B cell (primary cell): ENCODE data around the gene POLR1E. TPM values are rescaled to one million over a fixed set of nuclear protein-coding genes. Genes with fewer than 3 reads are reported as not detected.
A peak's percentile ranks its signal among the peaks of the same experiment; 100 is the strongest.

ENCODE experiments used
- ATAC-seq: fragments of 200-7000 bp; cut with Tn5 transposase; one replicate; pipeline ENCODE4 v1.10.0; 2021; ENCODE audit warnings: low read depth, mild to moderate bottlenecking, moderate number of reproducible peaks, moderate library complexity
- CTCF ChIA-PET: fragments of 350-600 bp; sonication (Branson Sonifier 250); formaldehyde crosslinking; loops from one replicate; lab custom pipeline; 2021; ENCODE audit warnings: antibody characterized with exemption, inconsistent platforms; lab: Charles Lee
- POLR2A ChIA-PET: fragments of 350-600 bp; sonication (Branson Sonifier 250); formaldehyde crosslinking; loops from one replicate; lab custom pipeline; 2021; ENCODE audit warnings: antibody characterized with exemption; lab: Charles Lee
- DNase-seq: peaks from one replicate; pipeline ENCODE4 v3.0.0; 2013
- H2AFZ ChIP-seq: 2 replicates; pipeline ENCODE4 v1.6.1; 2012; ENCODE audit warnings: mild to moderate bottlenecking, low read depth, low read length; ENCODE audit not compliant: insufficient read depth, poor library complexity, severe bottlenecking
- H3K27ac ChIP-seq, 2 donors: 1 replicate in 1 of 2; 2 replicates in 1 of 2; pipeline ENCODE4 v1.5.1; 2012 to 2013; ENCODE audit warnings: low read length in 2 of 2, mild to moderate bottlenecking in 2 of 2, moderate library complexity in 1 of 2
- H3K27me3 ChIP-seq, 4 experiments: fragments of 200-600 bp in 1 of 4; sonication (generic) in 1 of 4; replicated peaks in 1 of 4; 1 replicate in 2 of 4; 2 replicates in 2 of 4; pipeline versions ENCODE4 v1.6.1 to v1.7.0; 2013 to 2016; ENCODE audit warnings: low read length in 3 of 4, mild to moderate bottlenecking in 2 of 4, mixed read lengths in 1 of 4, moderate library complexity in 1 of 4; ENCODE audit not compliant: insufficient read depth in 4 of 4, control insufficient read depth in 3 of 4; ENCODE audit errors: control extremely low read depth in 1 of 4
- H3K36me3 ChIP-seq, 2 experiments: replicated peaks in 1 of 2; 1 replicate in 1 of 2; 2 replicates in 1 of 2; pipeline versions ENCODE4 v1.6.1 to v1.7.1; 2013; ENCODE audit warnings: low read length in 1 of 2; ENCODE audit not compliant: insufficient read depth in 2 of 2, control insufficient read depth in 1 of 2; ENCODE audit errors: control extremely low read depth in 1 of 2, extremely low read depth in 1 of 2
- H3K4me1 ChIP-seq, 2 donors: fragments of 200-600 bp in 1 of 2; sonication (generic) in 1 of 2; 1 replicate in 1 of 2; 2 replicates in 1 of 2; pipeline versions ENCODE4 v1.5.1 to v1.6.1; 2013 to 2017; ENCODE audit warnings: low read length in 2 of 2; ENCODE audit not compliant: control insufficient read depth in 2 of 2, insufficient read depth in 2 of 2
- H3K4me2 ChIP-seq: replicated peaks from 2 replicates; pipeline ENCODE3; 2012; ENCODE audit warnings: mild to moderate bottlenecking, low read depth, low read length; ENCODE audit not compliant: poor library complexity, severe bottlenecking
- H3K4me3 ChIP-seq, 5 experiments: fragments of 200-600 bp in 1 of 5; sonication (generic) in 1 of 5; 1 replicate in 3 of 5; 2 replicates in 2 of 5; pipeline versions ENCODE4 v1.5.1 to v1.7.0; 2011 to 2016; ENCODE audit warnings: low read length in 4 of 5, mild to moderate bottlenecking in 4 of 5, low read depth in 2 of 5, control low read depth in 1 of 5, moderate library complexity in 1 of 5; ENCODE audit not compliant: insufficient read depth in 1 of 5; ENCODE audit errors: control extremely low read depth in 1 of 5, extremely low read depth in 1 of 5
- H3K79me2 ChIP-seq: fragments of 200-600 bp; sonication (generic); one replicate; pipeline ENCODE4 v1.6.0; 2016; ENCODE audit warnings: low read length; ENCODE audit not compliant: control insufficient read depth, insufficient read depth
- H3K9ac ChIP-seq: fragments of 200-600 bp; sonication (generic); 2 replicates; pipeline ENCODE4 v1.6.1; 2017; ENCODE audit warnings: mild to moderate bottlenecking, low read length, moderate library complexity
- H3K9me3 ChIP-seq, 3 donors: one replicate each; pipeline versions ENCODE4 v1.6.1 to v1.7.1; 2013; ENCODE audit warnings: low read length in 2 of 3; ENCODE audit not compliant: control insufficient read depth in 2 of 3, insufficient read depth in 1 of 3; ENCODE audit errors: control extremely low read depth in 1 of 3
- H4K20me1 ChIP-seq: 2 replicates; pipeline ENCODE4 v1.6.0; 2012; ENCODE audit warnings: mild to moderate bottlenecking, low read length; ENCODE audit not compliant: insufficient read depth, control insufficient read depth, poor library complexity, severe bottlenecking
- H3K27ac Mint-ChIP-seq: one replicate; pipeline ENCODE4 v1.8.0; 2021; ENCODE audit warnings: mixed read lengths
- H3K27me3 Mint-ChIP-seq: one replicate; pipeline ENCODE4 v1.8.0; 2021; ENCODE audit warnings: mixed read lengths
- H3K4me1 Mint-ChIP-seq: one replicate; pipeline ENCODE4 v1.8.0; 2021; ENCODE audit warnings: mixed read lengths
- H3K4me3 Mint-ChIP-seq: one replicate; pipeline ENCODE4 v1.8.0; 2021; ENCODE audit warnings: mixed read lengths
- H3K9me3 Mint-ChIP-seq: one replicate; pipeline ENCODE4 v1.8.0; 2022; ENCODE audit warnings: mixed read lengths; ENCODE audit not compliant: insufficient read depth
- CTCF ChIP-seq: fragments of 200-600 bp; IDR thresholded peaks from one replicate; pipeline ENCODE4 v1.8.0; 2022; ENCODE audit warnings: antibody characterized with exemption, mild to moderate bottlenecking
- EZH2 ChIP-seq: IDR thresholded peaks from 2 replicates; pipeline ENCODE4 v1.6.1; 2012; ENCODE audit warnings: borderline replicate concordance, low read depth, mild to moderate bottlenecking, moderate library complexity, low read length; ENCODE audit not compliant: insufficient read depth, poor library complexity, severe bottlenecking
- WGBS: methylation state at CpG from one replicate; pipeline ENCODE4 v1.1.5; 2013; ENCODE audit warnings: missing lambda C conversion rate; ENCODE audit not compliant: insufficient coverage; 5-methylcytosine and 5-hydroxymethylcytosine counted together
- intact Hi-C: fragments of 100-400 bp; cut with micrococcal nuclease; formaldehyde crosslinking; loops from one replicate; pipeline ENCODE4 v1.10.0; 2022
- polyA plus RNA-seq: library from polyadenylated mRNA; depleted of rRNA; stranded (reverse); fragments of >200 nt; gene quantifications from 2 replicates; pipeline ENCODE4 v1.2.3, GENCODE V29; 2012
- total RNA-seq, 2 donors: library from RNA; stranded (reverse); fragments of 120-200 nt in 1 of 2; gene quantifications; 1 replicate in 1 of 2; 2 replicates in 1 of 2; pipeline versions ENCODE4 v1.2.3 to v1.2.4, GENCODE V29; 2013 to 2022

POLR1E gene
- total and polyA plus RNA-seq, 2 donors (not counting 1 experiment from before 2014, with no cell fraction given), result 11.6 to 31.0 TPM

GRCh38 chr9:37503736-37504135, 18.0 kb downstream of the POLR1E start:
- no peaks in the 10 kb centered on the region for H3K27me3 ChIP-seq
- intact Hi-C loops, result no loop called here
- ATAC-seq, result no peak
- TF ChIP-seq CTCF, result no peak
- TF ChIP-seq EZH2, result no peak
- H3K4me1 Mint-ChIP-seq, result peaks cover 3% of the 10 kb centered on the region
- no peak for DNase-seq
- H3K9me3 Mint-ChIP-seq, result no peaks in the 10 kb centered on the region
- H3K27ac Mint-ChIP-seq, result no peak overlapping the region
- H3K4me2 ChIP-seq, result no peak overlapping the region
- H3K79me2 ChIP-seq, result no peaks in the 10 kb centered on the region
- no peak overlapping the region for H3K9ac ChIP-seq
- no peak overlapping the region for H2AFZ ChIP-seq
- no peak overlapping the region for H3K4me3 ChIP-seq
- no peaks in the 10 kb centered on the region for H3K4me1 ChIP-seq
- no peak overlapping the region for H3K27ac ChIP-seq
- H3K27me3 Mint-ChIP-seq, result no peaks in the 10 kb centered on the region
- H4K20me1 ChIP-seq, result no peaks in the 10 kb centered on the region
- H3K36me3 ChIP-seq, result peaks cover 0 to 64% of the 10 kb centered on the region in 2 experiments
- no peak overlapping the region for H3K4me3 Mint-ChIP-seq
- H3K9me3 ChIP-seq, result no peaks in the 10 kb centered on the region
- CTCF ChIA-PET, result no interaction called here
- POLR2A ChIA-PET, result no interaction called here
- 98% methylated on average over 3 of the region's 3 CpGs for WGBS

GRCh38 chr9:37504605-37505004, 18.9 kb downstream of the POLR1E start:
- Mint-ChIP-seq H3K9me3 (no peaks in the 10 kb centered on the region), H3K4me3 (no peak overlapping the region), H3K27me3 (no peaks in the 10 kb centered on the region), H3K4me1 (peaks cover 5% of the 10 kb centered on the region), H3K27ac (peak overlapping the region; percentile 34)
- ChIA-PET POLR2A (no interaction called here), CTCF (interaction anchor here (1.1 kb wide), 1 partner anchor 9 kb away, joined by 3 read pairs; no protein-coding TSS in a partner anchor)
- Histone ChIP-seq H2AFZ (no peak overlapping the region), H3K36me3 (peaks cover 0 to 59% of the 10 kb centered on the region in 2 experiments), H3K4me1 (no peaks in the 10 kb centered on the region), H3K9ac (no peak overlapping the region), H3K27ac (no peak overlapping the region), H3K27me3 (no peaks in the 10 kb centered on the region), H3K4me2 (no peak overlapping the region), H3K79me2 (no peaks in the 10 kb centered on the region), H4K20me1 (no peaks in the 10 kb centered on the region), H3K4me3 (no peak overlapping the region), H3K9me3 (no peaks in the 10 kb centered on the region)
- no peak for TF ChIP-seq CTCF
- no peak for TF ChIP-seq EZH2
- intact Hi-C loops, result no loop called here
- no peak for ATAC-seq
- 94% methylated on average over 5 of the region's 5 CpGs for whole genome bisulfite sequencing
- no peak for DNase-seq
